Measurements from ENCODE around the gene HEMGN. TPM values are rescaled to one million over a fixed set of nuclear protein-coding genes. Genes with fewer than 3 reads are reported as not detected.
A peak's percentile ranks its signal among the peaks of the same experiment; 100 is the strongest.

The HEMGN gene, protein sequence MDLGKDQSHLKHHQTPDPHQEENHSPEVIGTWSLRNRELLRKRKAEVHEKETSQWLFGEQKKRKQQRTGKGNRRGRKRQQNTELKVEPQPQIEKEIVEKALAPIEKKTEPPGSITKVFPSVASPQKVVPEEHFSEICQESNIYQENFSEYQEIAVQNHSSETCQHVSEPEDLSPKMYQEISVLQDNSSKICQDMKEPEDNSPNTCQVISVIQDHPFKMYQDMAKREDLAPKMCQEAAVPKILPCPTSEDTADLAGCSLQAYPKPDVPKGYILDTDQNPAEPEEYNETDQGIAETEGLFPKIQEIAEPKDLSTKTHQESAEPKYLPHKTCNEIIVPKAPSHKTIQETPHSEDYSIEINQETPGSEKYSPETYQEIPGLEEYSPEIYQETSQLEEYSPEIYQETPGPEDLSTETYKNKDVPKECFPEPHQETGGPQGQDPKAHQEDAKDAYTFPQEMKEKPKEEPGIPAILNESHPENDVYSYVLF
- total RNA-seq, result 10 to 100 TPM in 1 of 7 donors, 1 to 10 TPM in 5, under 1 TPM in 1; 0.76 to 26.6 (median 4.7) TPM
- polyA plus RNA-seq, result under 1 TPM; 0.13 to 0.64 (median 0.32) TPM
- long read RNA-seq, donor 1, transcript HEMGN-202 (4 exons, 2,305 nt), result major isoform, 31 of 708 reads
- long read RNA-seq, donor 1, partial matches to known transcripts, result 672 of 708 reads
- long read RNA-seq, donor 1, other reads (novel, unspliced or antisense), result 5 of 708 reads
- long read RNA-seq, donor 2, transcript HEMGN-202 (4 exons, 2,305 nt), result major isoform, 18 of 94 reads
- long read RNA-seq, donor 2, partial matches to known transcripts, result 76 of 94 reads
- long read RNA-seq, donor 2, other reads (novel, unspliced or antisense), result 0 of 94 reads

DNA sequence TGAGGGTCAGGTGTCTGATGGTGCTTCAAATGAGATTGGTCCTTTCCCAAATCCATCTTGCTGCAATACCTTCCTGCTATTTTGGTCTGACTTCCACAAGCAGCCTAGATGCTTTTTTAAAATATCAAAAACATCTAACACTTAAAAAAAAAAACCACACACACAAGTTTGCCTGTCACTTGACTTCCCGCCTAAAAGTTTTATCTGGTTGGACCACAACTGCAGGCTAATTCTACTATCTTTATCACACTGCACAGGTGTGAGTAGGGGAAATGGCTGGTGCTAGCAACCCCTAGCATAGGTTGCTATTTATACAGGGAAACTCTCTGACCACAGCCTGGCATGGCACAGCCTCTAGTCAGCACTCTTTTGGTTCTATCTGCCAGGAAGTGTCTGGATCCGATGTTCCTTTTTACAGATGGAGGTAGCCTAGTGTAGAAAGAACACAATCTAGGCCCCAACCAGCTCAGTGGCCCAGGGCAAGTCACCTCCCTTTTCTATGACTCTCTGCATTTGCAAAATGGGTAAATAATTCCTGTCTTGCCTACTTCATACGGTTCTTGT lies at the start of gene HEMGN:
Gene HEMGN (minus strand): TSS at position 92 of the 564 bp plus-strand sequence. CDS start 36 bp downstream, at position 56.
- H3K27ac ChIP-seq, result peak within 1 kb of the TSS in 6 of 8 donors; percentile 3 to 51 (median 24)
- 23 to 35% (median 26%) methylated on average over 3 of the region's 3 CpGs for WGBS, 5 donors
- H3K4me1 ChIP-seq, result peaks cover 0 to 16% (median 8%) of the 10 kb centered on the region in 6 donors
- peaks cover 0 to 20% (median 0%) of the 10 kb centered on the region in 7 donors for H3K27me3 ChIP-seq (replicated peaks in 1 of 7)
- no peaks in the 10 kb centered on the region for H3K36me3 ChIP-seq
- no peaks in the 10 kb centered on the region for H3K9me3 ChIP-seq
- no peak for DNase-seq
- intact Hi-C loops (cut with DNase I; ENCODE audit: low total_unique reads), result no loop called here
- TF ChIP-seq POLR2A (IDR thresholded peaks at IDR 0.05) (no peak), POLR2AphosphoS5 (IDR thresholded peaks at IDR 0.05) (no peak)
- TF ChIP-seq, protein P1, sequence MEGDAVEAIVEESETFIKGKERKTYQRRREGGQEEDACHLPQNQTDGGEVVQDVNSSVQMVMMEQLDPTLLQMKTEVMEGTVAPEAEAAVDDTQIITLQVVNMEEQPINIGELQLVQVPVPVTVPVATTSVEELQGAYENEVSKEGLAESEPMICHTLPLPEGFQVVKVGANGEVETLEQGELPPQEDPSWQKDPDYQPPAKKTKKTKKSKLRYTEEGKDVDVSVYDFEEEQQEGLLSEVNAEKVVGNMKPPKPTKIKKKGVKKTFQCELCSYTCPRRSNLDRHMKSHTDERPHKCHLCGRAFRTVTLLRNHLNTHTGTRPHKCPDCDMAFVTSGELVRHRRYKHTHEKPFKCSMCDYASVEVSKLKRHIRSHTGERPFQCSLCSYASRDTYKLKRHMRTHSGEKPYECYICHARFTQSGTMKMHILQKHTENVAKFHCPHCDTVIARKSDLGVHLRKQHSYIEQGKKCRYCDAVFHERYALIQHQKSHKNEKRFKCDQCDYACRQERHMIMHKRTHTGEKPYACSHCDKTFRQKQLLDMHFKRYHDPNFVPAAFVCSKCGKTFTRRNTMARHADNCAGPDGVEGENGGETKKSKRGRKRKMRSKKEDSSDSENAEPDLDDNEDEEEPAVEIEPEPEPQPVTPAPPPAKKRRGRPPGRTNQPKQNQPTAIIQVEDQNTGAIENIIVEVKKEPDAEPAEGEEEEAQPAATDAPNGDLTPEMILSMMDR (IDR thresholded peaks at IDR 0.05 in 8 of 11, conservative IDR thresholded peaks at IDR 0.05 in 3 of 11), result no peak
- H3K4me3 ChIP-seq, result no peak within 1 kb of the TSS

DNA sequence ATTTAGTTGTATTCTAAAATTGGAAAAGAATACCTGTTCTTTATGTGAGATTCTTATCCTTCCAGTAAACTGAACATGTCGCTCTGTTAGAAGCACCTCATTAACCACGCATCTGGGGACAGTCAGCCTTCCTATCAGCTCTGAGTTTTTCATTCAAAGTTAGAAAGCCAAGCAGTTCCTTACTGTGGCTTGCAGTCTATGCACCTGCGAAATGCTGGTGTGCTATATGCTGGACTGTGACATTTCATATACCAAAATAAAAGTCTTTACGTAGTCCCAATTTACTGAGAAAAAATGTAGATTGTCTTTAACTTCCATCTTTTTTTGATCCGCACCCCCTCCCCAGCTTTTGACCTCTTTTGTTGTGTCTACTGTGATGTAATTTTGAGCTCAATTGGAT lies 49.5 kb upstream of the HEMGN start:
- Histone ChIP-seq H3K27ac (no peak overlapping the region), H3K36me3 (no peaks in the 10 kb centered on the region), H3K4me3 (no peak overlapping the region), H3K4me1 (peaks cover 44 to 80% (median 77%) of the 10 kb centered on the region in 6 donors), H3K27me3 (replicated peaks in 1 of 7) (no peaks in the 10 kb centered on the region), H3K9me3 (no peaks in the 10 kb centered on the region)
- WGBS, 5 donors, result 61 to 67% (median 66%) methylated on average over 5 of the region's 5 CpGs
- no peak for DNase-seq
- intact Hi-C loops (cut with DNase I; ENCODE audit: low total_unique reads), result loop anchor here (10.0 kb wide), 2 partner anchors 47 to 63 kb away; partner anchors contain the start of gene TRMO
- TF ChIP-seq, protein P1 (IDR thresholded peaks at IDR 0.05 in 8 of 11, conservative IDR thresholded peaks at IDR 0.05 in 3 of 11), result no peak

- Histone ChIP-seq H3K9me3 (no peaks in the 10 kb centered on the region), H3K27me3 (replicated peaks in 1 of 7) (no peaks in the 10 kb centered on the region), H3K4me1 (peaks cover 36 to 70% (median 61%) of the 10 kb centered on the region in 6 donors), H3K4me3 (peak overlapping the region; percentile 60 to 96 (median 94)), H3K36me3 (no peaks in the 10 kb centered on the region), H3K27ac (peak overlapping the region; percentile 96 to 100 (median 99))
- TF ChIP-seq POLR2A (IDR thresholded peaks at IDR 0.05), result no peak
- TF ChIP-seq, protein P1 (IDR thresholded peaks at IDR 0.05 in 8 of 11, conservative IDR thresholded peaks at IDR 0.05 in 3 of 11), result peak in 1 of 11 experiments; percentile 5
- DNase-seq, result peak; percentile 87
- 5 to 25% (median 5%) methylated on average over 14 to 59 of the region's 59 CpGs for WGBS, 5 donors
- intact Hi-C loops (cut with DNase I; ENCODE audit: low total_unique reads), result loop anchor here (10.0 kb wide), 2 partner anchors 50 to 60 kb away; partner anchors contain the start of gene TRMO
These were observed 47.3 kb upstream of the HEMGN start for GRCh38 chr9:97985058-97985861.
